SK-N-SH (cell line): Measurements from ENCODE around the gene DNAJC13. TPM values are rescaled to one million over a fixed set of nuclear protein-coding genes. Genes with fewer than 3 reads are reported as not detected.
"Not testable (repeated sequence)": the region's sequence is repeated elsewhere in the genome, so short reads cannot be mapped to it uniquely, and the experiment has no call there.

ENCODE experiments used
- CTCF ChIA-PET: fragments of 300-600, 350-600 bp; formaldehyde crosslinking; extraction: SDS; loops from one replicate; lab custom pipeline; 2021; lab: Yijun Ruan, JAX
- POLR2A ChIA-PET: fragments of 350-600 bp; sonication (Branson Sonifier 250); formaldehyde crosslinking; extraction: SDS; loops from one replicate; lab custom pipeline; 2020; ENCODE audit warnings: antibody characterized with exemption, inconsistent platforms; lab: Yijun Ruan, JAX
- DNase-seq: peaks from one replicate; pipeline ENCODE4 v3.0.0; 2012
- H2AFZ ChIP-seq: fragments of 200-600 bp; sonication (generic); 2 replicates; pipeline ENCODE4 v1.8.1; 2016; ENCODE audit warnings: antibody characterized with exemption, mild to moderate bottlenecking, low read depth
- H3F3A ChIP-seq: fragments of 200-600 bp; sonication (generic); replicated peaks from 2 replicates; pipeline ENCODE3; 2016; ENCODE audit warnings: antibody characterized with exemption, mild to moderate bottlenecking; ENCODE audit not compliant: insufficient read depth
- H3K27ac ChIP-seq, 2 experiments: fragments of 200-500 bp in 1 of 2; fragments of 200-600 bp in 1 of 2; sonication (Bioruptor generic) in 1 of 2; sonication (generic), shearing (Covaris generic) in 1 of 2; 2 replicates each; pipeline versions ENCODE4 v1.5.1 to v1.6.1; 2014 to 2016; ENCODE audit warnings: low read depth in 2 of 2, inconsistent platforms in 1 of 2, low read length in 1 of 2, mild to moderate bottlenecking in 1 of 2, mixed read lengths in 1 of 2
- H3K27me3 ChIP-seq: fragments of 200-600 bp; sonication (generic), shearing (Covaris generic); 2 replicates; pipeline ENCODE4 v1.6.1; 2016; ENCODE audit warnings: mixed run types; ENCODE audit not compliant: insufficient read depth
- H3K36me3 ChIP-seq, 2 experiments: fragments of 200-500 bp in 1 of 2; fragments of 200-600 bp in 1 of 2; sonication (Bioruptor generic) in 1 of 2; sonication (generic) in 1 of 2; replicated peaks in 1 of 2; 2 replicates each; pipeline versions ENCODE3 to v1.5.1; 2014 to 2016; ENCODE audit warnings: low read length in 1 of 2, mild to moderate bottlenecking in 1 of 2; ENCODE audit not compliant: insufficient read depth in 2 of 2, control insufficient read depth in 1 of 2
- H3K4me1 ChIP-seq, 2 experiments: fragments of 200-500 bp in 1 of 2; fragments of 200-600 bp in 1 of 2; sonication (Bioruptor generic) in 1 of 2; sonication (generic), shearing (Covaris generic) in 1 of 2; 2 replicates each; pipeline versions ENCODE4 v1.5.1 to v1.6.1; 2014 to 2016; ENCODE audit warnings: low read depth in 1 of 2, low read length in 1 of 2, mixed run types in 1 of 2; ENCODE audit not compliant: insufficient read depth in 2 of 2, control insufficient read depth in 1 of 2
- H3K4me2 ChIP-seq: fragments of 200-600 bp; sonication (generic), shearing (Covaris generic); 2 replicates; pipeline ENCODE4 v1.6.1; 2017; ENCODE audit warnings: mixed run types
- H3K4me3 ChIP-seq, 2 experiments: fragments of 200-500 bp in 1 of 2; fragments of 200-600 bp in 1 of 2; sonication (Bioruptor generic) in 1 of 2; sonication (generic), shearing (Covaris generic) in 1 of 2; 2 replicates each; pipeline versions ENCODE4 v1.5.1 to v1.8.1; 2014 to 2016; ENCODE audit warnings: low read depth in 2 of 2, inconsistent platforms in 1 of 2, low read length in 1 of 2, mild to moderate bottlenecking in 1 of 2, mixed read lengths in 1 of 2, moderate library complexity in 1 of 2
- H3K79me2 ChIP-seq: fragments of 200-600 bp; sonication (generic); 2 replicates; pipeline ENCODE4 v1.8.1; 2017; ENCODE audit warnings: mild to moderate bottlenecking; ENCODE audit not compliant: insufficient read depth
- H3K9ac ChIP-seq: fragments of 200-600 bp; sonication (generic); 2 replicates; pipeline ENCODE4 v1.6.1; 2017; ENCODE audit warnings: mixed run types
- H3K9me2 ChIP-seq: fragments of 200-600 bp; sonication (generic); 2 replicates; pipeline ENCODE4 v1.6.1; 2017; ENCODE audit warnings: mixed run types
- H3K9me3 ChIP-seq: fragments of 200-600 bp; sonication (generic); 2 replicates; pipeline ENCODE4 v1.6.1; 2017; ENCODE audit warnings: mixed run types, mild to moderate bottlenecking, moderate library complexity
- H4K20me1 ChIP-seq: fragments of 200-600 bp; sonication (generic); 2 replicates; pipeline ENCODE4 v1.6.1; 2017; ENCODE audit warnings: mild to moderate bottlenecking, mixed run types; ENCODE audit not compliant: insufficient read depth
- CTCF ChIP-seq: fragments of 200-600 bp; sonication (generic); IDR thresholded peaks from 2 replicates; pipeline ENCODE4 v1.6.1; 2017; ENCODE audit warnings: antibody characterized with exemption, mild to moderate bottlenecking, moderate library complexity
- ELF1 ChIP-seq: IDR thresholded peaks from 2 replicates; pipeline ENCODE4 v1.4.0; 2012
- EZH2phosphoT487 ChIP-seq: fragments of 200-600 bp; sonication (generic); IDR thresholded peaks from 2 replicates; pipeline ENCODE4 v1.6.1; 2017; ENCODE audit warnings: low read depth, mixed run types, mild to moderate bottlenecking, antibody characterized with exemption, moderate library complexity, borderline replicate concordance
- NFIC ChIP-seq: IDR thresholded peaks from 2 replicates; pipeline ENCODE4 v1.4.0; 2012; ENCODE audit warnings: borderline replicate concordance
- REST ChIP-seq: IDR thresholded peaks from 2 replicates; pipeline ENCODE4 v1.6.1; 2012; ENCODE audit warnings: mild to moderate bottlenecking, low read depth, low read length, moderate library complexity
- WGBS: methylation state at CpG from one replicate; pipeline ENCODE4 v1.1.6; 2017; ENCODE audit warnings: low lambda C conversion rate; 5-methylcytosine and 5-hydroxymethylcytosine counted together
- polyA plus RNA-seq, 3 experiments: library from polyadenylated mRNA; depleted of rRNA; stranded (reverse); fragments of >200 nt; gene quantifications; 2 replicates each; pipeline ENCODE4 v1.2.3, GENCODE V29; 2012

DNAJC13 gene
- polyA plus RNA-seq, 1 of the 3 experiments (the other 2 are of a cell fraction) = 10.8 TPM

- Histone ChIP-seq H3K27ac (no peak overlapping the region), H3K9ac (no peak overlapping the region), H3K9me2 (no peaks in the 10 kb centered on the region), H3K27me3 (no peaks in the 10 kb centered on the region), H4K20me1 (no peaks in the 10 kb centered on the region), H3K36me3 (peaks cover 7% of the 10 kb centered on the region in 2 experiments), H3F3A (peaks cover 1% of the 10 kb centered on the region), H3K4me3 (no peak overlapping the region), H3K79me2 (no peaks in the 10 kb centered on the region), H3K4me2 (no peak overlapping the region), H3K4me1 (peaks cover 7% of the 10 kb centered on the region in 2 experiments; a peak in 3 of 4 replicates), H3K9me3 (no peaks in the 10 kb centered on the region), H2AFZ (no peak overlapping the region)
- CTCF ChIA-PET = interaction anchor here (0.7 to 1.8 kb wide), 2 partner anchors 13 to 20 kb away, joined by 3 to 6 read pairs; no protein-coding TSS in a partner anchor
- WGBS = 94% methylated on average over 5 of the region's 5 CpGs
- DNase-seq = no peak
- TF ChIP-seq CTCF = no peak
- TF ChIP-seq ELF1 = no peak
- TF ChIP-seq REST = no peak
- no peak for TF ChIP-seq EZH2phosphoT487
- no peak for TF ChIP-seq NFIC
- POLR2A ChIA-PET = no interaction called here
Measured at GRCh38 chr3:132555306-132556035, 138.2 kb downstream of the DNAJC13 start.

- H3K9me3 ChIP-seq, H3K9ac ChIP-seq, H3K4me2 ChIP-seq, H3K27me3 ChIP-seq, H3K27ac ChIP-seq, H3K4me3 ChIP-seq, H3K36me3 ChIP-seq, H2AFZ ChIP-seq, H4K20me1 ChIP-seq, H3K79me2 ChIP-seq, POLR2A ChIA-PET, H3K4me1 ChIP-seq, DNase-seq, H3K9me2 ChIP-seq, H3F3A ChIP-seq: not testable (repeated sequence)
- CTCF ChIA-PET = interaction anchor here (1.8 kb wide), 1 partner anchor 20 kb away, joined by 6 read pairs; no protein-coding TSS in a partner anchor
- WGBS = 90% methylated on average over 3 of the region's 3 CpGs
Measured at GRCh38 chr3:132556036-132556386, 138.7 kb downstream of the DNAJC13 start.
